HEK293 (cell line): Measurements from ENCODE around the gene NPTX1.

Source experiments
- CTCF ChIA-PET: fragments of 350-600 bp; formaldehyde crosslinking; extraction: SDS; loops from one replicate; lab custom pipeline; 2021; ENCODE audit warnings: antibody characterized with exemption; lab: Yijun Ruan, JAX
- POLR2A ChIA-PET: fragments of 300-600 bp; formaldehyde crosslinking; extraction: SDS; loops from one replicate; lab custom pipeline; 2020; ENCODE audit warnings: antibody characterized with exemption, inconsistent platforms; lab: Yijun Ruan, JAX
- H3K27ac ChIP-seq: fragments of 200-500 bp; sonication (Bioruptor generic); 2 replicates; pipeline ENCODE4 v1.5.1; 2014; ENCODE audit warnings: low read depth, low read length, control low read depth, inconsistent platforms; ENCODE audit errors: extremely low read depth
- H3K36me3 ChIP-seq, 2 experiments: fragments of 200-500 bp in 1 of 2; sonication (Bioruptor generic) in 1 of 2; 1 replicate in 1 of 2; 2 replicates in 1 of 2; pipeline ENCODE4 v1.5.1; 2014 to 2017; ENCODE audit warnings: inconsistent platforms in 2 of 2, low read length in 2 of 2; ENCODE audit not compliant: control insufficient read depth in 2 of 2, insufficient read depth in 1 of 2
- H3K4me1 ChIP-seq: fragments of 200-500 bp; sonication (Bioruptor generic); 2 replicates; pipeline ENCODE4 v1.5.1; 2014; ENCODE audit warnings: mild to moderate bottlenecking, low read length, inconsistent platforms; ENCODE audit not compliant: control insufficient read depth, insufficient read depth
- H3K4me3 ChIP-seq: 2 replicates; pipeline ENCODE4 v1.5.1; 2011; ENCODE audit warnings: low read depth, mild to moderate bottlenecking, control low read depth, low read length, moderate library complexity
- H3K9me3 ChIP-seq: fragments of 200-500 bp; sonication (Bioruptor generic); 2 replicates; pipeline ENCODE4 v1.5.1; 2014; ENCODE audit warnings: low read depth, low read length, inconsistent platforms; ENCODE audit not compliant: control insufficient read depth, insufficient read depth
- BCL11A ChIP-seq: fragments of 450-650 bp; formaldehyde crosslinking; IDR thresholded peaks from 2 replicates; pipeline ENCODE4 v1.5.1; 2016; ENCODE audit warnings: low read depth, missing biosample characterization, missing genetic modification characterization
- GLIS1 ChIP-seq: fragments of 450-650 bp; formaldehyde crosslinking; IDR thresholded peaks from 2 replicates; pipeline ENCODE4 v1.5.1; 2016; ENCODE audit warnings: missing biosample characterization, missing genetic modification characterization
- HOXA7 ChIP-seq: sonication (generic); formaldehyde crosslinking; IDR thresholded peaks from 2 replicates; pipeline ENCODE4 v1.8.1; 2022; ENCODE audit warnings: missing genetic modification reagents, borderline replicate concordance
- KLF9 ChIP-seq: fragments of 450-650 bp; formaldehyde crosslinking; IDR thresholded peaks from 2 replicates; pipeline ENCODE4 v1.5.1; 2016; ENCODE audit warnings: missing biosample characterization, missing genetic modification characterization, low read depth
- ZIC2 ChIP-seq: fragments of 450-650 bp; formaldehyde crosslinking; IDR thresholded peaks from 2 replicates; pipeline ENCODE4 v1.5.1; 2016; ENCODE audit warnings: missing biosample characterization, missing genetic modification characterization
- ZNF133 ChIP-seq: fragments of 450-650 bp; formaldehyde crosslinking; IDR thresholded peaks from 2 replicates; pipeline ENCODE4 v1.5.1; 2016; ENCODE audit warnings: missing biosample characterization, missing genetic modification characterization
- ZNF184 ChIP-seq: fragments of 450-650 bp; IDR thresholded peaks from 2 replicates; pipeline ENCODE4 v1.5.1; 2018; ENCODE audit warnings: missing biosample characterization, mild to moderate bottlenecking, missing genetic modification characterization
- ZNF221 ChIP-seq: fragments of 450-650 bp; formaldehyde crosslinking; IDR thresholded peaks from 2 replicates; pipeline ENCODE4 v1.5.1; 2017; ENCODE audit warnings: missing biosample characterization, missing genetic modification characterization, borderline replicate concordance
- ZNF274 ChIP-seq, 2 experiments: fragments of 200-500 bp in 1 of 2; fragments of 450-650 bp in 1 of 2; sonication (Bioruptor generic) in 1 of 2; formaldehyde crosslinking in 1 of 2; IDR thresholded peaks; 2 replicates each; pipeline versions ENCODE4 v1.5.1 to v1.6.1; 2014 to 2016; ENCODE audit warnings: borderline replicate concordance in 1 of 2, inconsistent platforms in 1 of 2, low read length in 1 of 2, missing biosample characterization in 1 of 2, missing genetic modification characterization in 1 of 2
- ZNF302 ChIP-seq: fragments of 450-650 bp; formaldehyde crosslinking; IDR thresholded peaks from 2 replicates; pipeline ENCODE4 v1.5.1; 2016; ENCODE audit warnings: missing biosample characterization, missing genetic modification characterization, low read depth
- ZNF433 ChIP-seq: fragments of 450-650 bp; formaldehyde crosslinking; IDR thresholded peaks from 2 replicates; pipeline ENCODE4 v1.5.1; 2016; ENCODE audit warnings: missing biosample characterization, missing genetic modification characterization, low read depth
- ZNF529 ChIP-seq: fragments of 450-650 bp; formaldehyde crosslinking; IDR thresholded peaks from 2 replicates; pipeline ENCODE4 v1.5.1; 2017; ENCODE audit warnings: missing genetic modification characterization, missing biosample characterization; ENCODE audit not compliant: insufficient replicate concordance
- ZNF555 ChIP-seq: fragments of 450-650 bp; formaldehyde crosslinking; conservative IDR thresholded peaks from 2 replicates; pipeline ENCODE4 v1.5.1; 2017; ENCODE audit warnings: missing biosample characterization, mild to moderate bottlenecking, missing genetic modification characterization, inconsistent platforms
- ZNF621 ChIP-seq: fragments of 450-650 bp; formaldehyde crosslinking; IDR thresholded peaks from 2 replicates; pipeline ENCODE4 v1.5.1; 2017; ENCODE audit warnings: missing biosample characterization, missing genetic modification characterization
- ZNF623 ChIP-seq: fragments of 450-650 bp; formaldehyde crosslinking; IDR thresholded peaks from 2 replicates; pipeline ENCODE4 v1.5.1; 2016; ENCODE audit warnings: missing biosample characterization, missing genetic modification characterization
- ZNF654 ChIP-seq: fragments of 450-650 bp; formaldehyde crosslinking; IDR thresholded peaks from 2 replicates; pipeline ENCODE4 v1.5.1; 2016; ENCODE audit warnings: low read depth, missing biosample characterization, missing genetic modification characterization
- ZNF660 ChIP-seq: fragments of 450-650 bp; IDR thresholded peaks from 2 replicates; pipeline ENCODE4 v1.5.1; 2018; ENCODE audit warnings: missing biosample characterization, mild to moderate bottlenecking, missing genetic modification characterization
- ZSCAN16 ChIP-seq: fragments of 450-650 bp; formaldehyde crosslinking; IDR thresholded peaks from 2 replicates; pipeline ENCODE4 v1.5.1; 2016; ENCODE audit warnings: missing biosample characterization, missing genetic modification characterization
- TF ChIP-seq, protein P1 (sequence below): fragments of 450-650 bp; formaldehyde crosslinking; IDR thresholded peaks from 2 replicates; pipeline ENCODE4 v1.5.1; 2016; ENCODE audit warnings: missing biosample characterization, missing genetic modification characterization
- TF ChIP-seq, protein P2 (sequence below): fragments of 450-650 bp; formaldehyde crosslinking; optimal IDR thresholded peaks from 2 replicates; pipeline ENCODE3; 2016; ENCODE audit warnings: missing biosample characterization, mild to moderate bottlenecking, missing genetic modification characterization
- TF ChIP-seq, protein P3 (sequence below): fragments of 450-650 bp; formaldehyde crosslinking; IDR thresholded peaks from 2 replicates; pipeline ENCODE4 v1.5.1; 2016; ENCODE audit warnings: missing biosample characterization, missing genetic modification characterization
- TF ChIP-seq, protein P4 (sequence below): fragments of 450-650 bp; formaldehyde crosslinking; IDR thresholded peaks from 2 replicates; pipeline ENCODE4 v1.5.1; 2016; ENCODE audit warnings: missing biosample characterization, missing genetic modification characterization, low read depth
- TF ChIP-seq, protein P5 (sequence below): fragments of 450-650 bp; formaldehyde crosslinking; IDR thresholded peaks from 2 replicates; pipeline ENCODE4 v1.5.1; 2016; ENCODE audit warnings: missing biosample characterization, missing genetic modification characterization
- TF ChIP-seq, protein P6 (sequence below): fragments of 450-650 bp; formaldehyde crosslinking; IDR thresholded peaks from 2 replicates; pipeline ENCODE4 v1.5.1; 2017; ENCODE audit warnings: missing biosample characterization, missing genetic modification characterization

Gene NPTX1

DNA sequence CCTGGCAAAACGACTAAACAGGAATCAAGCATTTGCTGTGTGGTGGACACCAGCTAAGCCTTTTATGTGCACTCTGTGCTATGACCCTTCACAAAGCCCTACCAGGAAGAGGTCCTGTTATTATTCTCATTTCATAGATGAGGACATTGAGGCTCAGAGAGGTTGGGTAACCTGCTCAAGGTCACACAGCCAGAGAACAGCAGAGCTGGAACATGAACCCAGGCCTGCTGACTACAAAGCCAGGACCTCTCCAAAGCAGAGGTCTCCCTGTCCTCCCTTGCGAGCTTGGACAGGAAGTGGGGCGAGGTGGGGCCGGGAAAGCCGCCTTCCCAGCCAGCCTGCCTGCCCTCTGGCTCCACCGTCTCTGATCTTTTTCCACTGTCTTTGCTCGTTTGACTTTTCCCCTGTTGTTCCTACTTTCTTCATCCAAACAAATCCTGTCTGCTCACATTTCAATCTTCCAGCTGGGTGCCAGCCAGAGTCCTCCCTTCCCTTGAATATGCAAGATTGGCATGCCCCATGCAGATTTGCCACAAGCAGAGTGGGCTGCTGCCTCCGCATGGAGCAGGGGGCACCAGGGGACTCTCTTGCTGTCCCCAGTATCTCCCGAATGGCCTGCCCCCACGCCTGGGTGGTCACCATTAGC is 44.5 kb upstream of the NPTX1 start:
- ChIA-PET POLR2A (no interaction called here), CTCF (interaction anchor here (0.7 to 1.5 kb wide), 2 partner anchors 55 to 510 kb away, joined by 3 to 4 read pairs; no protein-coding TSS in a partner anchor)
- no peak overlapping the region for H3K27ac ChIP-seq
- no peak overlapping the region for H3K4me3 ChIP-seq
- no peaks in the 10 kb centered on the region for H3K9me3 ChIP-seq
- no peak for TF ChIP-seq ZNF433 (tag by site-specific recombination)
- no peak for TF ChIP-seq BCL11A (tag by site-specific recombination)
- TF ChIP-seq, protein P1, sequence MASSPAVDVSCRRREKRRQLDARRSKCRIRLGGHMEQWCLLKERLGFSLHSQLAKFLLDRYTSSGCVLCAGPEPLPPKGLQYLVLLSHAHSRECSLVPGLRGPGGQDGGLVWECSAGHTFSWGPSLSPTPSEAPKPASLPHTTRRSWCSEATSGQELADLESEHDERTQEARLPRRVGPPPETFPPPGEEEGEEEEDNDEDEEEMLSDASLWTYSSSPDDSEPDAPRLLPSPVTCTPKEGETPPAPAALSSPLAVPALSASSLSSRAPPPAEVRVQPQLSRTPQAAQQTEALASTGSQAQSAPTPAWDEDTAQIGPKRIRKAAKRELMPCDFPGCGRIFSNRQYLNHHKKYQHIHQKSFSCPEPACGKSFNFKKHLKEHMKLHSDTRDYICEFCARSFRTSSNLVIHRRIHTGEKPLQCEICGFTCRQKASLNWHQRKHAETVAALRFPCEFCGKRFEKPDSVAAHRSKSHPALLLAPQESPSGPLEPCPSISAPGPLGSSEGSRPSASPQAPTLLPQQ (tag by site-specific recombination): no peak
- TF ChIP-seq, protein P2, sequence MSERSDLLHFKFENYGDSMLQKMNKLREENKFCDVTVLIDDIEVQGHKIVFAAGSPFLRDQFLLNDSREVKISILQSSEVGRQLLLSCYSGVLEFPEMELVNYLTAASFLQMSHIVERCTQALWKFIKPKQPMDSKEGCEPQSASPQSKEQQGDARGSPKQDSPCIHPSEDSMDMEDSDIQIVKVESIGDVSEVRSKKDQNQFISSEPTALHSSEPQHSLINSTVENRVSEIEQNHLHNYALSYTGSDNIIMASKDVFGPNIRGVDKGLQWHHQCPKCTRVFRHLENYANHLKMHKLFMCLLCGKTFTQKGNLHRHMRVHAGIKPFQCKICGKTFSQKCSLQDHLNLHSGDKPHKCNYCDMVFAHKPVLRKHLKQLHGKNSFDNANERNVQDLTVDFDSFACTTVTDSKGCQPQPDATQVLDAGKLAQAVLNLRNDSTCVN (tag by site-specific recombination): no peak
- no peak for TF ChIP-seq ZNF654
- TF ChIP-seq, protein P3, sequence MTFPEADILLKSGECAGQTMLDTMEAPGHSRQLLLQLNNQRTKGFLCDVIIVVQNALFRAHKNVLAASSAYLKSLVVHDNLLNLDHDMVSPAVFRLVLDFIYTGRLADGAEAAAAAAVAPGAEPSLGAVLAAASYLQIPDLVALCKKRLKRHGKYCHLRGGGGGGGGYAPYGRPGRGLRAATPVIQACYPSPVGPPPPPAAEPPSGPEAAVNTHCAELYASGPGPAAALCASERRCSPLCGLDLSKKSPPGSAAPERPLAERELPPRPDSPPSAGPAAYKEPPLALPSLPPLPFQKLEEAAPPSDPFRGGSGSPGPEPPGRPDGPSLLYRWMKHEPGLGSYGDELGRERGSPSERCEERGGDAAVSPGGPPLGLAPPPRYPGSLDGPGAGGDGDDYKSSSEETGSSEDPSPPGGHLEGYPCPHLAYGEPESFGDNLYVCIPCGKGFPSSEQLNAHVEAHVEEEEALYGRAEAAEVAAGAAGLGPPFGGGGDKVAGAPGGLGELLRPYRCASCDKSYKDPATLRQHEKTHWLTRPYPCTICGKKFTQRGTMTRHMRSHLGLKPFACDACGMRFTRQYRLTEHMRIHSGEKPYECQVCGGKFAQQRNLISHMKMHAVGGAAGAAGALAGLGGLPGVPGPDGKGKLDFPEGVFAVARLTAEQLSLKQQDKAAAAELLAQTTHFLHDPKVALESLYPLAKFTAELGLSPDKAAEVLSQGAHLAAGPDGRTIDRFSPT (tag by site-specific recombination): no peak
- no peak for TF ChIP-seq ZSCAN16 (tag by site-specific recombination)
- TF ChIP-seq ZNF133 (tag by site-specific recombination): no peak
- TF ChIP-seq ZNF302: no peak
- no peak for TF ChIP-seq ZNF660
- TF ChIP-seq, protein P4, sequence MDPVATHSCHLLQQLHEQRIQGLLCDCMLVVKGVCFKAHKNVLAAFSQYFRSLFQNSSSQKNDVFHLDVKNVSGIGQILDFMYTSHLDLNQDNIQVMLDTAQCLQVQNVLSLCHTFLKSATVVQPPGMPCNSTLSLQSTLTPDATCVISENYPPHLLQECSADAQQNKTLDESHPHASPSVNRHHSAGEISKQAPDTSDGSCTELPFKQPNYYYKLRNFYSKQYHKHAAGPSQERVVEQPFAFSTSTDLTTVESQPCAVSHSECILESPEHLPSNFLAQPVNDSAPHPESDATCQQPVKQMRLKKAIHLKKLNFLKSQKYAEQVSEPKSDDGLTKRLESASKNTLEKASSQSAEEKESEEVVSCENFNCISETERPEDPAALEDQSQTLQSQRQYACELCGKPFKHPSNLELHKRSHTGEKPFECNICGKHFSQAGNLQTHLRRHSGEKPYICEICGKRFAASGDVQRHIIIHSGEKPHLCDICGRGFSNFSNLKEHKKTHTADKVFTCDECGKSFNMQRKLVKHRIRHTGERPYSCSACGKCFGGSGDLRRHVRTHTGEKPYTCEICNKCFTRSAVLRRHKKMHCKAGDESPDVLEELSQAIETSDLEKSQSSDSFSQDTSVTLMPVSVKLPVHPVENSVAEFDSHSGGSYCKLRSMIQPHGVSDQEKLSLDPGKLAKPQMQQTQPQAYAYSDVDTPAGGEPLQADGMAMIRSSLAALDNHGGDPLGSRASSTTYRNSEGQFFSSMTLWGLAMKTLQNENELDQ: no peak
- TF ChIP-seq ZNF621 (tag by site-specific recombination): no peak
- TF ChIP-seq, protein P5, sequence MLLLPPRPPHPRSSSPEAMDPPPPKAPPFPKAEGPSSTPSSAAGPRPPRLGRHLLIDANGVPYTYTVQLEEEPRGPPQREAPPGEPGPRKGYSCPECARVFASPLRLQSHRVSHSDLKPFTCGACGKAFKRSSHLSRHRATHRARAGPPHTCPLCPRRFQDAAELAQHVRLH (tag by site-specific recombination): no peak
- no peak for TF ChIP-seq ZNF623 (tag by site-specific recombination)
- H3K4me1 ChIP-seq: no peaks in the 10 kb centered on the region
- no peaks in the 10 kb centered on the region for H3K36me3 ChIP-seq

DNA sequence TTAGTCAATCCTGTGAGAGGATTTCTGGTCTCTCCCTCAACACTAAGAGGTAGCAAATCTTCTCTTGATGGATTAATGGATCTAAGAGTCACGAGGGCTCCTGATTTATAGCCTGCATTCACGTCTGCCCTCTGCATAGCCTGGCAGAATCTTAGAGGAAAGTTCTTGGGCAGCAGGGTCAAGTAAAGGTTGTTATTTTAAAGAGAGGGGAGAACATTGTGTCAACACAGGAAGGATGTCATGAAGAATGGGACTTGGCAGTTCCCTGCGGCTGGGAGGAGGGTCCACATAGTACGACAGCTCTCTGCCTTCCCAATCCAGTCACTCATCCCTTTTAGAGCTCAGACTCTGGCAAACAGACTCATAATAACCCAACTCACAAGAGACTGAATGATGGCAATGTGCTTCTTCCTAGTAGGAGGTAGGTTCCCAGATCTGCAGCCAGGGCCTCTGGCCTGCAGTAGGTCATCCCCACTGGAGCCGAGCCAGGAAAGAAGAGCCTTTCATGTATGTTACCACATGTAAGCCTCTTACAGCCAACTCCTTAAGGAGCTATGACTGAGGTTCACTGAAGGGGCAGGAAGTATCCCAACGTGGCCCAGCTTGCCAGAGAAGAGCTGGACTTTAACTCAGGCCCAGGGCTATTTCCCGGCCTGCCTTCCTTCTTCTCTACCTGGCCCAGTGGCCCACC is 42.8 kb upstream of the NPTX1 start:
- POLR2A ChIA-PET: no interaction called here
- no peaks in the 10 kb centered on the region for H3K36me3 ChIP-seq
- CTCF ChIA-PET: interaction anchor here (0.5 to 0.9 kb wide), 3 partner anchors 55 to 1434 kb away, joined by 3 to 4 read pairs (median 3); no protein-coding TSS in a partner anchor
- TF ChIP-seq ZNF529 (tag by site-specific recombination) (no peak), KLF9 (tag by site-specific recombination) (no peak), ZNF184 (no peak), GLIS1 (tag by site-specific recombination) (no peak), ZNF555 (tag by site-specific recombination) (no peak), ZIC2 (tag by site-specific recombination) (no peak), HOXA7 (no peak), ZNF274 (IDR thresholded peaks at IDR 0.05; ENCODE audit: low read length) (no peak), ZNF274 (tag by site-specific recombination; IDR thresholded peaks at IDR 0.05; ENCODE audit: borderline replicate concordance) (no peak), ZNF221 (no peak)
- TF ChIP-seq, protein P6, sequence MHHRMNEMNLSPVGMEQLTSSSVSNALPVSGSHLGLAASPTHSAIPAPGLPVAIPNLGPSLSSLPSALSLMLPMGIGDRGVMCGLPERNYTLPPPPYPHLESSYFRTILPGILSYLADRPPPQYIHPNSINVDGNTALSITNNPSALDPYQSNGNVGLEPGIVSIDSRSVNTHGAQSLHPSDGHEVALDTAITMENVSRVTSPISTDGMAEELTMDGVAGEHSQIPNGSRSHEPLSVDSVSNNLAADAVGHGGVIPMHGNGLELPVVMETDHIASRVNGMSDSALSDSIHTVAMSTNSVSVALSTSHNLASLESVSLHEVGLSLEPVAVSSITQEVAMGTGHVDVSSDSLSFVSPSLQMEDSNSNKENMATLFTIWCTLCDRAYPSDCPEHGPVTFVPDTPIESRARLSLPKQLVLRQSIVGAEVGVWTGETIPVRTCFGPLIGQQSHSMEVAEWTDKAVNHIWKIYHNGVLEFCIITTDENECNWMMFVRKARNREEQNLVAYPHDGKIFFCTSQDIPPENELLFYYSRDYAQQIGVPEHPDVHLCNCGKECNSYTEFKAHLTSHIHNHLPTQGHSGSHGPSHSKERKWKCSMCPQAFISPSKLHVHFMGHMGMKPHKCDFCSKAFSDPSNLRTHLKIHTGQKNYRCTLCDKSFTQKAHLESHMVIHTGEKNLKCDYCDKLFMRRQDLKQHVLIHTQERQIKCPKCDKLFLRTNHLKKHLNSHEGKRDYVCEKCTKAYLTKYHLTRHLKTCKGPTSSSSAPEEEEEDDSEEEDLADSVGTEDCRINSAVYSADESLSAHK (tag by site-specific recombination): no peak

More for the DNA sequence above, 42.8 kb upstream of the NPTX1 start:
- Histone ChIP-seq H3K27ac (no peak overlapping the region), H3K9me3 (no peaks in the 10 kb centered on the region), H3K4me1 (no peaks in the 10 kb centered on the region), H3K4me3 (no peak overlapping the region)
